H9 (cell line): ENCODE results near the gene TACC2. TPM values are rescaled to one million over a fixed set of nuclear protein-coding genes. Genes with fewer than 3 reads are reported as not detected.

ENCODE experiments used
- DNase-seq: peaks from one replicate; pipeline ENCODE4 v3.0.0-alpha.2; 2017
- H2AFZ ChIP-seq: one replicate; pipeline ENCODE4 v1.6.1; 2013; ENCODE audit warnings: mild to moderate bottlenecking, low read length, control low read depth, moderate library complexity
- H2AK5ac ChIP-seq: 2 replicates; pipeline ENCODE4 v1.6.1; 2013; ENCODE audit warnings: low read length, control low read depth, mixed read lengths; ENCODE audit not compliant: insufficient read length
- H2BK120ac ChIP-seq: one replicate; pipeline ENCODE4 v1.6.1; 2013; ENCODE audit warnings: low read depth, mild to moderate bottlenecking, low read length, control low read depth, inconsistent platforms; ENCODE audit not compliant: poor library complexity, severe bottlenecking
- H2BK12ac ChIP-seq: 2 replicates; pipeline ENCODE4 v1.6.1; 2013; ENCODE audit warnings: low read length, control low read depth, mixed read lengths, low read depth; ENCODE audit not compliant: insufficient read length
- H2BK15ac ChIP-seq: 2 replicates; pipeline ENCODE4 v1.6.1; 2013; ENCODE audit warnings: low read depth, low read length, control low read depth
- H2BK20ac ChIP-seq: one replicate; pipeline ENCODE4 v1.6.1; 2013; ENCODE audit warnings: low read depth, mild to moderate bottlenecking, low read length, control low read depth, inconsistent platforms; ENCODE audit not compliant: poor library complexity, severe bottlenecking
- H2BK5ac ChIP-seq: 2 replicates; pipeline ENCODE4 v1.6.1; 2013; ENCODE audit warnings: low read length, control low read depth, mixed read lengths; ENCODE audit not compliant: insufficient read length
- H3K14ac ChIP-seq: 2 replicates; pipeline ENCODE4 v1.6.1; 2013; ENCODE audit warnings: low read length, control low read depth; ENCODE audit not compliant: insufficient read depth
- H3K18ac ChIP-seq: 2 replicates; pipeline ENCODE4 v1.6.1; 2013; ENCODE audit warnings: low read depth, mild to moderate bottlenecking, mixed read lengths, low read length, control low read depth; ENCODE audit not compliant: insufficient read length
- H3K23ac ChIP-seq: 2 replicates; pipeline ENCODE4 v1.6.1; 2013; ENCODE audit warnings: low read length, control low read depth, mixed read lengths, low read depth; ENCODE audit not compliant: insufficient read length
- H3K23me2 ChIP-seq: 2 replicates; pipeline ENCODE4 v1.6.1; 2013; ENCODE audit warnings: low read depth, mild to moderate bottlenecking, mixed read lengths, low read length, control low read depth; ENCODE audit not compliant: insufficient read length, poor library complexity, severe bottlenecking
- H3K27ac ChIP-seq: 2 replicates; pipeline ENCODE4 v1.5.1; 2013; ENCODE audit warnings: low read length, control low read depth, mixed read lengths, low read depth; ENCODE audit not compliant: insufficient read length
- H3K27me3 ChIP-seq: 2 replicates; pipeline ENCODE4 v1.6.1; 2013; ENCODE audit warnings: low read length, control low read depth, inconsistent platforms; ENCODE audit not compliant: insufficient read depth
- H3K4ac ChIP-seq: 2 replicates; pipeline ENCODE4 v1.6.1; 2013; ENCODE audit warnings: low read depth, mild to moderate bottlenecking, control low read depth, inconsistent platforms, low read length, moderate library complexity
- H3K4me1 ChIP-seq: 2 replicates; pipeline ENCODE4 v1.6.1; 2013; ENCODE audit warnings: low read length, control low read depth, inconsistent platforms; ENCODE audit not compliant: insufficient read depth
- H3K4me2 ChIP-seq: 2 replicates; pipeline ENCODE4 v1.6.1; 2013; ENCODE audit warnings: low read length, control low read depth, mixed read lengths; ENCODE audit not compliant: insufficient read length, insufficient read depth
- H3K56ac ChIP-seq: 2 replicates; pipeline ENCODE4 v1.6.1; 2013; ENCODE audit warnings: low read depth, mild to moderate bottlenecking, mixed read lengths, low read length, control low read depth; ENCODE audit not compliant: insufficient read length
- H3K79me1 ChIP-seq: 2 replicates; pipeline ENCODE4 v1.6.1; 2013; ENCODE audit warnings: low read depth, mild to moderate bottlenecking, moderate library complexity, low read length, control low read depth, inconsistent platforms; ENCODE audit not compliant: insufficient read depth, poor library complexity, severe bottlenecking
- H3K79me2 ChIP-seq: 2 replicates; pipeline ENCODE4 v1.6.1; 2013; ENCODE audit warnings: low read length, control low read depth, inconsistent platforms; ENCODE audit not compliant: insufficient read depth
- H3K9ac ChIP-seq: 2 replicates; pipeline ENCODE4 v1.6.1; 2013; ENCODE audit warnings: low read length, control low read depth, mixed read lengths; ENCODE audit not compliant: insufficient read length; ENCODE audit errors: extremely low read depth
- H3K9me3 ChIP-seq: one replicate; pipeline ENCODE4 v1.6.1; 2013; ENCODE audit warnings: low read depth, low read length, inconsistent platforms; ENCODE audit not compliant: control insufficient read depth
- H3T11ph ChIP-seq: one replicate; pipeline ENCODE4 v1.6.1; 2013; ENCODE audit warnings: mild to moderate bottlenecking, low read length, control low read depth, inconsistent platforms
- H4K20me1 ChIP-seq: one replicate; pipeline ENCODE4 v1.6.1; 2013; ENCODE audit not compliant: control insufficient read depth, insufficient read length, insufficient read depth
- H4K5ac ChIP-seq: 2 replicates; pipeline ENCODE4 v1.6.1; 2013; ENCODE audit warnings: low read depth, mild to moderate bottlenecking, mixed read lengths, low read length, control low read depth; ENCODE audit not compliant: insufficient read length
- H4K8ac ChIP-seq: replicated peaks from 2 replicates; pipeline ENCODE4 v1.6.1; 2013; ENCODE audit warnings: low read length, control low read depth, mixed read lengths, low read depth; ENCODE audit not compliant: insufficient read length
- H4K91ac ChIP-seq: 2 replicates; pipeline ENCODE4 v1.6.1; 2013; ENCODE audit warnings: low read depth, mild to moderate bottlenecking, moderate library complexity, mixed read lengths, low read length, control low read depth; ENCODE audit not compliant: insufficient read length
- H3K27ac Mint-ChIP-seq, 3 experiments: 2 replicates in 2 of 3; 3 replicates in 1 of 3; pipeline ENCODE4 v1.8.0; 2020 to 2021; ENCODE audit warnings: mixed read lengths in 3 of 3, mild to moderate bottlenecking in 1 of 3, moderate library complexity in 1 of 3
- H3K27me3 Mint-ChIP-seq: 2 replicates; pipeline ENCODE4 v1.8.0; 2021; ENCODE audit warnings: low read depth, mild to moderate bottlenecking, moderate library complexity, mixed read lengths
- H3K36me3 Mint-ChIP-seq, 3 experiments: 2 replicates in 2 of 3; 3 replicates in 1 of 3; pipeline ENCODE4 v1.8.0; 2020 to 2021; ENCODE audit warnings: low read depth in 3 of 3, mixed read lengths in 3 of 3; ENCODE audit not compliant: insufficient read depth in 1 of 3
- H3K4me1 Mint-ChIP-seq, 2 experiments: 2 replicates each; pipeline ENCODE4 v1.8.0; 2020; ENCODE audit warnings: mixed read lengths in 2 of 2
- H3K4me3 Mint-ChIP-seq, 2 experiments: 2 replicates in 1 of 2; 3 replicates in 1 of 2; pipeline ENCODE4 v1.8.0; 2020 to 2021; ENCODE audit warnings: mild to moderate bottlenecking in 2 of 2, mixed read lengths in 2 of 2, moderate library complexity in 1 of 2
- H3K9me3 Mint-ChIP-seq, 2 experiments: 2 replicates in 1 of 2; 3 replicates in 1 of 2; pipeline ENCODE4 v1.8.0; 2020; ENCODE audit warnings: mild to moderate bottlenecking in 2 of 2, mixed read lengths in 2 of 2, moderate library complexity in 1 of 2
- WGBS: extraction: QIAGEN DNeasy Blood & Tissue Kit; methylation state at CpG from one replicate; pipeline ENCODE4 v1.1.7; 2013; ENCODE audit warnings: missing lambda C conversion rate, low lambda C conversion rate, mixed read lengths; ENCODE audit not compliant: insufficient read length; ENCODE audit errors: extremely low coverage; 5-methylcytosine and 5-hydroxymethylcytosine counted together
- total RNA-seq: library from RNA; stranded (reverse); gene quantifications from 2 replicates; pipeline ENCODE4 v1.2.1, GENCODE V29; 2021
- TF ChIP-seq, protein P1 (sequence below): fragments of 200-600 bp; sonication (generic); conservative IDR thresholded peaks from 3 replicates; pipeline ENCODE4 v1.8.0; 2021; ENCODE audit warnings: antibody characterized with exemption, mild to moderate bottlenecking

TACC2 gene
- total RNA-seq, 1 experiment from 2014 or later = 58.1 TPM

DNA sequence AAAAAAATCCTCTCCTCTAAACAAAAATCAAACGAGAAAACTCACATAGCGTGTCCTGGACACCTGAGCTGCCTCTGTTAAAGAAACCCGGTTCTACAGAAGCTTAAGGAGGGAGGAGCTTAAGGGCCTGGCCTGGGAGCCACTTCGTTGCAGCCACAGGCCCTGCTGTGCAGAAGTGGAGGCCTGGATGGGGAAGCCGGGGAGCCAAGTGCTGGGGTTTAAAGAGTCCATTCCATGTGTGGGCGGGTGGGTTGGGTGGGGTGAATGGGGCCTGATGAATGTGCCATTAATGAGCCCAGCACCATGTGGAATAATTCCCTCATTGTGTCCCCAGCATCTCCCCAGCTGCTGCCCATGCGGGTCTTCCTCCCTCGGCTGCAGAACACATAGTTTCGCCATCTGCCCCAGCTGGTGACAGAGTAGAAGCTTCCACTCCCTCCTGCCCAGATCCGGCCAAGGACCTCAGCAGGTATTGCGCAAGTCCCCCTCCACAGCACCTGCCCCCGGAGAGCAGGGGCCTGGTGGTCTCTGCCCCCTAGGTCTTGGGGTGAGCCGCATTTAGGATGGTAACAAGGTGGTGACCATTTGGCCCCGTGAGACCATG is 154.4 kb downstream of the TACC2 start:
- no peaks in the 10 kb centered on the region for H3K79me1 ChIP-seq
- TF ChIP-seq, protein P1, sequence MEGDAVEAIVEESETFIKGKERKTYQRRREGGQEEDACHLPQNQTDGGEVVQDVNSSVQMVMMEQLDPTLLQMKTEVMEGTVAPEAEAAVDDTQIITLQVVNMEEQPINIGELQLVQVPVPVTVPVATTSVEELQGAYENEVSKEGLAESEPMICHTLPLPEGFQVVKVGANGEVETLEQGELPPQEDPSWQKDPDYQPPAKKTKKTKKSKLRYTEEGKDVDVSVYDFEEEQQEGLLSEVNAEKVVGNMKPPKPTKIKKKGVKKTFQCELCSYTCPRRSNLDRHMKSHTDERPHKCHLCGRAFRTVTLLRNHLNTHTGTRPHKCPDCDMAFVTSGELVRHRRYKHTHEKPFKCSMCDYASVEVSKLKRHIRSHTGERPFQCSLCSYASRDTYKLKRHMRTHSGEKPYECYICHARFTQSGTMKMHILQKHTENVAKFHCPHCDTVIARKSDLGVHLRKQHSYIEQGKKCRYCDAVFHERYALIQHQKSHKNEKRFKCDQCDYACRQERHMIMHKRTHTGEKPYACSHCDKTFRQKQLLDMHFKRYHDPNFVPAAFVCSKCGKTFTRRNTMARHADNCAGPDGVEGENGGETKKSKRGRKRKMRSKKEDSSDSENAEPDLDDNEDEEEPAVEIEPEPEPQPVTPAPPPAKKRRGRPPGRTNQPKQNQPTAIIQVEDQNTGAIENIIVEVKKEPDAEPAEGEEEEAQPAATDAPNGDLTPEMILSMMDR = no peak
- no peak overlapping the region for H4K91ac ChIP-seq
- no peaks in the 10 kb centered on the region for H3K9me3 ChIP-seq
- H3K4me2 ChIP-seq = no peak overlapping the region
- no peak overlapping the region for H2BK15ac ChIP-seq
- H2BK120ac ChIP-seq = no peak overlapping the region
- H3K79me2 ChIP-seq = no peaks in the 10 kb centered on the region
- H3K23me2 ChIP-seq = no peaks in the 10 kb centered on the region
- DNase-seq = no peak
- no peak overlapping the region for H3K4ac ChIP-seq
- H2BK12ac ChIP-seq = no peak overlapping the region
- no peak overlapping the region for H2AFZ ChIP-seq
- H3K23ac ChIP-seq = no peak overlapping the region
- H3K27me3 Mint-ChIP-seq = no peaks in the 10 kb centered on the region
- H3K4me3 Mint-ChIP-seq = no peak overlapping the region
- no peak overlapping the region for H4K5ac ChIP-seq
- WGBS = no CpG with 5 or more reads among the region's 14 CpGs
- H3K4me1 Mint-ChIP-seq = peaks cover 19% of the 10 kb centered on the region in 2 experiments
- peaks cover 33 to 41% (median 39%) of the 10 kb centered on the region in 3 experiments for H3K36me3 Mint-ChIP-seq
- H3K4me1 ChIP-seq = peaks cover 3% of the 10 kb centered on the region; the same call in 1 of the 2 replicates
- H4K20me1 ChIP-seq = no peaks in the 10 kb centered on the region
- no peak overlapping the region for H3T11ph ChIP-seq
- no peak overlapping the region for H2BK20ac ChIP-seq
- no peak overlapping the region for H2BK5ac ChIP-seq
- H3K9ac ChIP-seq = no peak overlapping the region
- H4K8ac ChIP-seq = no peak overlapping the region
- H3K9me3 Mint-ChIP-seq = peaks cover 12 to 15% of the 10 kb centered on the region in 2 experiments
- H3K18ac ChIP-seq = no peak overlapping the region
- no peak overlapping the region for H2AK5ac ChIP-seq
- no peak overlapping the region for H3K27ac Mint-ChIP-seq
- H3K56ac ChIP-seq = no peak overlapping the region
- no peak overlapping the region for H3K27ac ChIP-seq
- H3K14ac ChIP-seq = no peak overlapping the region
- H3K27me3 ChIP-seq = no peaks in the 10 kb centered on the region
